ENCODE data around the gene NCSTN. TPM values are rescaled to one million over a fixed set of nuclear protein-coding genes. Genes with fewer than 3 reads are reported as not detected.

Gene NCSTN
- total RNA-seq, 1 experiment from 2014 or later = 67.8 TPM

DNA sequence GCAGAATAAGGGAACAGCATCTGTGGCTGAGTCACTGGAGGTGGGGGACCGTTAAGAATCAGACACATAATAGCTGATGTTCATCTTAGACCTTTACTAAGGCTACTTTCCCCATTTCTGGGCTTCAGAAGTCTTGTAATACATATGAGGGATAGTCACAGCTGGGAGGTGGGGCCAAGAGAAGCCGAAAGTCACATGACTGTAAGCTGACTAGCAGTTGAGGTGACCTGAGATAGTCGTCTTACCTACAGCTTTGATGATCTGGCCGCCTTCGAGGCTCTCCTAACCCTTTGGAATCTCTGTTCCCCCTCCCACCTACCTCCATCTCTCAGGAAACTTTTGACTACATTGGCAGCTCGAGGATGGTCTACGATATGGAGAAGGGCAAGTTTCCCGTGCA, 9.4 kb downstream of the NCSTN start:
- H2BK15ac ChIP-seq (ENCODE audit: low read depth, low read length) = no peak overlapping the region
- H3K23ac ChIP-seq (ENCODE audit: insufficient read length, low read depth, low read length) = no peak overlapping the region
- WGBS (ENCODE audit: extremely low coverage, insufficient read length, low lambda C conversion rate) = no CpG with 5 or more reads among the region's 8 CpGs
- H3K56ac ChIP-seq (ENCODE audit: insufficient read length, low read depth, low read length) = no peak overlapping the region
- TF ChIP-seq, protein P1, sequence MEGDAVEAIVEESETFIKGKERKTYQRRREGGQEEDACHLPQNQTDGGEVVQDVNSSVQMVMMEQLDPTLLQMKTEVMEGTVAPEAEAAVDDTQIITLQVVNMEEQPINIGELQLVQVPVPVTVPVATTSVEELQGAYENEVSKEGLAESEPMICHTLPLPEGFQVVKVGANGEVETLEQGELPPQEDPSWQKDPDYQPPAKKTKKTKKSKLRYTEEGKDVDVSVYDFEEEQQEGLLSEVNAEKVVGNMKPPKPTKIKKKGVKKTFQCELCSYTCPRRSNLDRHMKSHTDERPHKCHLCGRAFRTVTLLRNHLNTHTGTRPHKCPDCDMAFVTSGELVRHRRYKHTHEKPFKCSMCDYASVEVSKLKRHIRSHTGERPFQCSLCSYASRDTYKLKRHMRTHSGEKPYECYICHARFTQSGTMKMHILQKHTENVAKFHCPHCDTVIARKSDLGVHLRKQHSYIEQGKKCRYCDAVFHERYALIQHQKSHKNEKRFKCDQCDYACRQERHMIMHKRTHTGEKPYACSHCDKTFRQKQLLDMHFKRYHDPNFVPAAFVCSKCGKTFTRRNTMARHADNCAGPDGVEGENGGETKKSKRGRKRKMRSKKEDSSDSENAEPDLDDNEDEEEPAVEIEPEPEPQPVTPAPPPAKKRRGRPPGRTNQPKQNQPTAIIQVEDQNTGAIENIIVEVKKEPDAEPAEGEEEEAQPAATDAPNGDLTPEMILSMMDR (conservative IDR thresholded peaks at IDR 0.05) = no peak
- H3K4ac ChIP-seq (ENCODE audit: low read depth, low read length) = no peak overlapping the region
- H3K27me3 ChIP-seq (ENCODE audit: insufficient read depth, low read length) = no peaks in the 10 kb centered on the region
- Mint-ChIP-seq H3K4me1 (peaks cover 0 to 3% of the 10 kb centered on the region in 2 experiments; a peak in 2 of 4 replicates), H3K4me3 (no peak overlapping the region), H3K9me3 (no peaks in the 10 kb centered on the region), H3K27me3 (ENCODE audit: low read depth) (no peaks in the 10 kb centered on the region), H3K36me3 (ENCODE audit: insufficient read depth in 1 of 3, low read depth in 3 of 3) (peaks cover 45 to 97% (median 80%) of the 10 kb centered on the region in 3 experiments), H3K27ac (no peak overlapping the region)
- H4K91ac ChIP-seq (ENCODE audit: insufficient read length, low read depth, low read length) = no peak overlapping the region
- DNase-seq = no peak
- H3K79me1 ChIP-seq (ENCODE audit: insufficient read depth, low read depth, low read length, poor library complexity, severe bottlenecking) = no peaks in the 10 kb centered on the region
- no peak overlapping the region for H3K14ac ChIP-seq (ENCODE audit: insufficient read depth, low read length)
- H3K4me1 ChIP-seq (ENCODE audit: insufficient read depth, low read length) = no peaks in the 10 kb centered on the region
- no peak overlapping the region for H4K8ac ChIP-seq (replicated peaks; ENCODE audit: insufficient read length, low read depth, low read length)
- H3K4me2 ChIP-seq (ENCODE audit: insufficient read depth, insufficient read length, low read length) = no peak overlapping the region
- no peak overlapping the region for H3T11ph ChIP-seq (ENCODE audit: low read length)
- no peak overlapping the region for H2BK120ac ChIP-seq (ENCODE audit: low read depth, low read length, poor library complexity, severe bottlenecking)
- H2BK5ac ChIP-seq (ENCODE audit: insufficient read length, low read length) = no peak overlapping the region
- H3K79me2 ChIP-seq (ENCODE audit: insufficient read depth, low read length) = no peaks in the 10 kb centered on the region
- no peaks in the 10 kb centered on the region for H3K9me3 ChIP-seq (ENCODE audit: control insufficient read depth, low read depth, low read length)
- no peak overlapping the region for H2BK20ac ChIP-seq (ENCODE audit: low read depth, low read length, poor library complexity, severe bottlenecking)
- no peak overlapping the region for H3K9ac ChIP-seq (ENCODE audit: extremely low read depth, insufficient read length, low read length)
- H3K23me2 ChIP-seq (ENCODE audit: insufficient read length, low read depth, low read length, poor library complexity, severe bottlenecking) = no peaks in the 10 kb centered on the region
- H4K5ac ChIP-seq (ENCODE audit: insufficient read length, low read depth, low read length) = no peak overlapping the region
- H4K20me1 ChIP-seq (ENCODE audit: control insufficient read depth, insufficient read depth, insufficient read length) = peaks cover 2% of the 10 kb centered on the region
- no peak overlapping the region for H3K18ac ChIP-seq (ENCODE audit: insufficient read length, low read depth, low read length)
- H2BK12ac ChIP-seq (ENCODE audit: insufficient read length, low read depth, low read length) = no peak overlapping the region
- H2AFZ ChIP-seq (ENCODE audit: low read length) = no peak overlapping the region
- H3K27ac ChIP-seq (ENCODE audit: insufficient read length, low read depth, low read length) = no peak overlapping the region
- H2AK5ac ChIP-seq (ENCODE audit: insufficient read length, low read length) = no peak overlapping the region

Data from H9 (cell line).